DMS 273 (cell line): ENCODE results near the gene CLEC7A.

ENCODE experiments used
- DNase-seq: peaks from one replicate; lab custom pipeline; 2025; ENCODE audit not compliant: unreplicated experiment; lab: John Stamatoyannopoulos, UW

The CLEC7A gene

GRCh38 chr12:10142976-10143589, 13.1 kb upstream of the CLEC7A start:
- DNase-seq: no peak

DNA sequence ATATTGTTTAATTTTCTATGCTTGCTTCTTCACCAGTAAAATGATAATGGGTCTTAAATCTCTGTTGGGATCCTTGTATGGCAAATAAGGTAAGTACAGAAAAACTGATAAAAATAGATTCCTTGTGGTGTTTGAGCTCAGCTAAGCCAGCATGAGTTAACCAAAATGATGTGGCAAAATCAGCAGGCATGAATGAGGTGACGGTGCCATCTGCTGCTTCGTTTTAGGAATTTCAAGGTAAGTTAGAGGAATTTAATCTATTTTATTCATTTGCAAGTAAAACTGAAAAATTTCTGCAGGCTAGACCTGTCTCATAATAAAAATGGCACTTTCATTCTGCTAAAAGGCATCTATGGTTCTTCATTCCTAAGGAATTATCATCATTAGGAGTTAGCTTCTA, 10.0 kb upstream of the CLEC7A start:
- peak; percentile 37 for DNase-seq

DNA sequence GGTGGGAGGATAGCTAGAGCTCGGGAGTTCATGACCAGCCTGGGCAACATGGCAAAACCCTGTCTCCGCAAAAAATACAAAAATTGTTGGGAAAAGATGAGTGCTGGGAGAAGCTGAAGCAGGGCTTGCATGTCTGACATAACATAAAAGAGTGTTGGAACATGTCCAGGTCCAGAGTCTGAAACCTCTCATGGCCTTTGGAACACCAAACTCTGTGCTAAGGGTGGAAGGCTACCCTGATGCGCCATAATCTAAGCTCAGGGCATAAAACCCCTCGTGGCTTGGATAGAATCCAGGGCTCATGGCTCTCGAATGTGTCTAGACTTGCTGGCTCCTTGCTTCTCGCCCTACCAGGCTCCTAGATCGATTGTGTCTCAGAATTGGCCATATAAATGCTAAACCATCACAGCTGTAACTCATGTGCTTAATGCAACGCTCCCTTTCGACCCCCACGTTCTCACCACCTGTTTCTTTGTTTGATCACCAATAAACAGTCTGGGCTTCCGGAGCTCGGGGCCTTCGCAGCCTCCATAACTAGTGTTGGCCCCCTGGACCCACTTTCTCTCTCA, 6.7 kb upstream of the CLEC7A start:
- no peak for DNase-seq

GRCh38 chr12:10135126-10135525, 5.1 kb upstream of the CLEC7A start:
- no peak for DNase-seq

DNA sequence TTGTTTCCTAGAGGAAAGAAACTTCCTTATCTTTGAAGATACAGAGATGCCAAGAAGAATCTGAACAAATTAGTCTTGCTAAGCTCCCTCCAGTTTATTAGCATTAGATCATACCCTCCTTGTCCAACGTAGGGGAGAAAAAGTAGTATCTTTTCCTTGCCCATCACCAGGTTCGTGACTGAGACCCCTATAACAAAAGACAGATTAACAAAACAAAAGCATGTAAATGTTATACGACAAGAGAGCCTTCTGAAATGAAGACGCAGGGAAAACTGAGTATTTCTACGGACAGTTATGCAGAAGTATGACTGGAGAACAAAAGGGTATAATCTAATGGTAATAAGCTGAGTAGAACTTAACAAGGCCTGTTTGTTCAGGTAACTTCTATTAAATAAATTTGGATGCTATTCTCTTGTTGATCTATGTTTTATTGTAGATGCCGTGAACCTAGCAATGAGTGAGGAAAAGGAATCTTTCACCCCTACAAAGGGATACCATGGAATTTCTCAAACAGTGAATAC, 2.9 kb upstream of the CLEC7A start:
- DNase-seq: no peak

DNA sequence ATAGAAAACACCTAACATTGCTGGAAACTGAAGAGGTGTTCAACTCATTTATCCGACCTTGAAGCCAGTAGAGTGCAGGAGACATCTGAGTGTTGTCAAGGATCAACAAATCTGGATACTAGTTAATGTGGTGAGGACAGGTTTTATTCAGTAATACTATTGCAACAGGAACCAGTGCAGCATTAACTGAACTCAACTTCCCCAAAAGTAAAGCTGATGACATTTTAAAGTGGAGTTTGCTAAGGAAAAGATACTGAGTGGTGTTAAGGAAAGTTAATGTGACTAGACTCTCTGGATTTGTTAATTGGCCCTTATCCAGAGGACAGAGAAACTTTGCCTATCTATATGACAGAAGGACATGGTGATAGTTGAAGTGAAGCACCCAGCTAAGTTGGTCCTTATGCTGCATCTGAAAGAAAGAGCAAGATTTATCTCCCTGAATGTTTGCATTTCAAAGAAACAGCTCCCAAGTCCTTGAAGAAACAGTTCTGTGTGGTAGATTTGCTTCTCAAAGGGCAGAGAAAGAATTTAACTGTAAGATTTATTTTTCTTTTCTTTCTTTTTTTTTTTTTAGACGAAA, 1.2 kb upstream of the CLEC7A start:
- no peak for DNase-seq

- DNase-seq: no peak
Measured at GRCh38 chr12:10128687-10129086, 1.3 kb downstream of the CLEC7A start.

GRCh38 chr12:10126413-10126812, 3.6 kb downstream of the CLEC7A start:
- DNase-seq: no peak

DNA sequence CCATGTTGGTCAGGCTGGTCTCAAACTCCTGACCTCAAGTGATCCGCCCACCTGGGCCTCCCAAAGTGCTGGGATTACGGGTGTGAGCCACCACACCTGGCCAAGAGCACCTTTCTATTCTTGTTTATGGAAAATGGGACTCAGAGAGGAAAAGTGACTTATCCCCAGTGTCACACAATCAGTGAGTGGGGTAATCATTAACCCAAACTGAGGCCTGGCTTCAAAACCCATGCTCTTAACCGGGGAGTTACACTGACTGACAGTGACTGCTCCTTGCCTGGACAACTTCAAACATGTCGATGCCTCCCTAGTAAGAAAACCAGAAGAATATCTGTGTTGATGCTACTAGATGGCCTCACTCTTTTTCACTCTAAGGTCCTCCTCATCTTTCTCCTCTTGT, 7.3 kb downstream of the CLEC7A start:
- no peak for DNase-seq

DNA sequence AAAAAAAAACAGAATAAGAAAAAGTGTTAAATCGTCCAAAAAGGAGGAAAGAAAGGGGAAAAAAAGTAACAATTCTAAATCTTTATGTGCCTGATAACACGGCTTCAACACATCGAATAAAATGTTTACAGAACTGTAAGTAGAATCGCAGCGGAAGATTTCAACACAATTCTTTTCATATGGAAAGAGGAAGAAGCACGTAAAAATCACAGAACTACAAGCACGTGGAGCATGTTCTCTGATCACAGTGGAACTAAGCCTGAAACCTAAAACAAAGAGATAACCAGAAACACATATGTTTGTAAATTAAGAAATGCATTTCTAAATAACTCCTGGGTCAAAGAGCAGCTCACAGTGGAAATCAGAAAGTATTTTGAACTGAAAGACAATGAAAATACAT, 8.7 kb downstream of the CLEC7A start:
- DNase-seq: no peak

DNA sequence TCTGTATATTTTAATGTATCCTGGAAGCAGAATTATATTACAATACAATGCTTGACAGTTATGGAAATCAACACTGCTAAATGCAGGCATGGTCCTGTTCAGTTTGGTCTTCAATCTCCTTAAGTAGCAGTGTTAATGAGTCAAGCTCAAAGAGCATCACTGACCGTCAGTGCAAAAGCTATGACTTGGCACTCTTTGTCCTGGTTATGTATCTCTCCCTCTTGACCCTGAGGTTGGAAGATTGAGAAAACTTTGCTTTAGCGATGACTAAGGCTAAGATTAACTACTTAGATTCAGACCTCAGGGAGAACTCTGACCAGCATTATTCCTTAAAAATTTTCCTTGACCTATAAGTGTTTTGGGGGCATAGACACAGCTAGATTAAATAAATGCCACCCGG, 10.9 kb downstream of the CLEC7A start:
- DNase-seq: no peak

DNA sequence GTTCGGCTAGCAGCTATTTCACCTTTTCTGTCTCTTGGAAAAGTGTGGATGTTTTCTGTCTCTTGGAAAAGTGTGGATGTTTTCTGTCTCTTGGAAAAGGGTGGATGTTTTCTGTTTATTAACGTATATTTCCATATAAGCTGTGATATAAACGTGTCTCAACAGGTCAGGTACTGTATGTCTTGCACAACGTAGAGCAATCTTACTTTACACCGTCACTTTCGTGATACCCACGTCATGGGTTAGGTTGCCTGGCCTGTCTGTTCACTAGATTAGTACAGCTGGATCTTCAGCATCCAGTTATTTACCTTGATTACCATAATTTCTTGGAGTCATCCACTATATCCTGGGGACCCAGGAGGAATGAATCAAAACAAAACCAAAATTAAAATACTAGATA, 14.1 kb downstream of the CLEC7A start:
- DNase-seq: no peak

DNA sequence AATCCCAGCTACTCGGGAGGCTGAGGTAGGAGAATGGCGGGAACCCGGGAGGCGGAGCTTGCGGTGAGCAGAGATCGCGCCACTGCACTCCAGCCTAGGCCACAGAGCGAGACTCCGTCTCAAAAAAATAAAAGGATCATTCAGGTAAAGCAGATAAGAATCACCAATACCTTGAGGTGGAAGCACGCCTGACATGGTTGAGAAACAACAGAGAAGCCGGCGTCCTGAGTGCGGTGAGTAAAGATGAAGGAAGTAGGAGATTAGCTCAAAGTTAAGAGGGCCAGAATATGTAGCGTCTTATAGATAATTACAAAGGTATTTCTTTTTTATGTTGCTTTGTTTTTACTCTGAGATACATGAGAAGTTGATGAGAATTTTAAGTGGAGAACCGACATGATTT, 14.7 kb downstream of the CLEC7A start:
- DNase-seq: no peak

DNA sequence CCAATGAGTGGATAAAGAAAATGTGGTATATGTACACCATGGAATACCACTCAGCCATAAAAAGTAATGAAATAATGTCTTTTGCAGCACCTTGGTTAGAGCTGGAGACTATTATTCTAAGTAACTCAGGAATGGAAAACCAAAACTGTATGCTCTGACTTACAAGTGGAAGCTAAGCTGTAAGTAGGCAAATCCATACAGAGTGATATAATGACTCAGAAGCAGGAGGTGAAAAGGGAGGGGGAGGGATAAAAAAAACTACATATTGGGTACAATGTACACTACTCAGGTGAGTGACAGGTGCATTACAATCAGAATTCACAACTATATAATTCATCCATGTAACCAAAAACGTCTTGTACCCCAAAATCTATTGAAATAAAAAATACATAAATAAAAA, 16.1 kb downstream of the CLEC7A start:
- DNase-seq: no peak

GRCh38 chr12:10113075-10113474, 16.9 kb downstream of the CLEC7A start:
- no peak for DNase-seq

DNA sequence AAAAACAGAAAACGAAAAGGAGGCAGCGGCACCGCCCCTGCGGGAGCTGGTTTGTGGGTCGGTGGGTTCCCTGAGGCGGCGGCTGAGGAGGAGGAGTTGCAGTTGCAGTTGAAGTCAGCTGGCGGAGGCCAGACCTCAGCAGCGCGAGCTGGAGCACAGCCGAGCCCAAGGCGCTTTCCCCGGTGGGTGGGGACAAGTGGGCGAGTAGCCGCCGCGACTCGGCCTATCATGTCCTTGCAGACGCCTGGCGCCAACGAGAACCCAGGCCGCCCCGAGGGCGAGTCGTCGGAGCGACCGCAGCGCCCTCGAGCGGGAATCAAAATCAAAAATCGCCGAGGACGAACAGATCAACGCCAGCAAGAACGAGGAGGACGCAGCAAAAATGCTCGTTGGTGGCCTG, 18.5 kb downstream of the CLEC7A start:
- no peak for DNase-seq

GRCh38 chr12:10110256-10110844, 19.6 kb downstream of the CLEC7A start:
- DNase-seq: no peak

DNA sequence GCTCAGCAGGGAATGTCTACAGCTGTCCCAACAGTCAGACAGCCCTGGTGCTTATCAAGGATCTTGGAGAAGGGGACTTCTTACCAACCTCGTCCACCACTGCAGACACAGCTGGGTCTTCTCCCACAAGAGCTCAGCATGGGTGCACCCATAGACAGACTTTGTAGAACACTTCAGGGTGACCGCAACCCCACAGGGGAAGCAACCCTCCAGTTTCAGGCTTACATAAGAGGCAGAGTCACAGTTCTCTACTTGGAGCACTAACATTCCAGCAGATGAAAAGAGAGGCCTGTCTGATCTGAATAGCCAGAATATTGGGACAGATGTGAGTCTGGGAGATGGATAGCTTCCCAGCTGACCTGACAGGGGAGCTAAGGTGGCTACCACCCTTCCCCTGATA, 27.7 kb downstream of the CLEC7A start:
- DNase-seq: no peak

DNA sequence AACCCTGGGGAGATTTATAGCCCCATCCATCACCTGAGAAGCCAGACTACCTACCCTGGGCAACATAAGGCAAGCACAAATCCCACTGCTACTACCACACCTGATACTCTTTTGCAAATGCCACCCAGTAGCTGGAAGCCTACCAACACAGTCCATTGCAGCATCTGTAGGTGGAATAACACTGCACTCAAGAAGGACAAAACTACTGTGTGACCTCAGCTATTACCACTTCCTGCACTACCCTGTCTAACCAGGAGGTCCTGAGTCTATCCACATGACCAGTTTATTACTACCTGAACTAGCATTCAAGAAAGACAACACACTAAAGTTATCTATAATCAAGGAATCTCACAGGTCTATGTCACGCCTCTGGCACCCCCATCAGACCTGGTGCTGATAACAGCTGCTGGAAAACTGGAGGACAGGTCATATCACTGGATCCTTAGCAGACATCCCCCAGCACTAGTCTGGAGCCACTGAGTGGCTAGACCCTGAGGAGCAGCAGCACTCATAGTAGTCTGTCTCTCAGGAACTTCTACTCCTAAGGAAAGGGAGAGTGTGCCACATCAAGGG, 28.3 kb downstream of the CLEC7A start:
- DNase-seq: no peak

DNA sequence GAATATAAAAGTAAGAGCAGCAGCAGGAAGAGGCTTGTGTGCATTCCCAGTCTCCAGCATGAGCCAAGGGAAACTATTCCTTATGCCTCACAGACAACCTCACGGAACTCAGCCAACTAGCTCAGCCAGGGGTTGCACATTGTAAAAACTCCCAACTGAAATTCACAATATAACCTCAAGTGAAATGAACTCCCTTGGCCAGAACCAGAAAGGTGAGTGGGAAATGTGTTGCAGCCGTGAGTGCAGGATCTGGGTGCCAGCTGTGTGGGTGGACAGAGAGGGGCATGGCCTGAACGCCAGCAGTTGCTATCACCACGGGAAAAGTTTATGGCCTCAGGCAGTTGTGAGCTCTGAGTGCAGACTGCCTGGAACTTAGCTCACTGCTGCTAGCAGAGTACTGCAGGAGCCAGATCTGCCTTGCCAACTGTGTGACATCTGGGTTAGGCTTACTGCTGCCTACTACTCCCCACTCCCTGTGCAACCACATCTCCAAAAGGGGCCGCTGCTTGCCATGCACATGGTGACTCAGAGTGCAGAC, 28.9 kb downstream of the CLEC7A start:
- no peak for DNase-seq

- no peak for DNase-seq
Measured at GRCh38 chr12:10098791-10099190, 31.2 kb downstream of the CLEC7A start, which contains the start of gene CLEC1A. Gene CLEC1A, minus strand, starts transcription at chr12:10098985. Its CDS starts 63 bp downstream, at chr12:10098922.

- no peak for DNase-seq
Measured at GRCh38 chr12:10097521-10097920, 32.5 kb downstream of the CLEC7A start.
